Activated naive CD8-positive, alpha-beta T cell treated with anti-CD3 and anti-CD28 coated beads, Interleukin-2, amount 50 U/mL, for 24 hours (primary cell): ENCODE data around the gene PTPRF.

Experiments
- ATAC-seq: fragments of 150-1000 bp; cut with Tn5 transposase; one replicate; pipeline ENCODE4 v1.10.0; 2021
- DNase-seq: peaks from one replicate; pipeline ENCODE4 v3.0.0; 2021
- H3K27ac Mint-ChIP-seq: one replicate; pipeline ENCODE4 v1.8.0; 2021; ENCODE audit warnings: mild to moderate bottlenecking, mixed read lengths
- H3K27me3 Mint-ChIP-seq: one replicate; pipeline ENCODE4 v1.8.0; 2021; ENCODE audit warnings: mixed read lengths
- H3K36me3 Mint-ChIP-seq: one replicate; pipeline ENCODE4 v1.8.0; 2021; ENCODE audit warnings: low read depth, mixed read lengths
- H3K4me1 Mint-ChIP-seq: one replicate; pipeline ENCODE4 v1.8.0; 2021; ENCODE audit warnings: mixed read lengths
- H3K4me3 Mint-ChIP-seq: one replicate; pipeline ENCODE4 v1.8.0; 2021; ENCODE audit warnings: mild to moderate bottlenecking, moderate library complexity, mixed read lengths
- H3K9me3 Mint-ChIP-seq: one replicate; pipeline ENCODE4 v1.8.0; 2021; ENCODE audit warnings: mixed read lengths

Gene PTPRF

DNA sequence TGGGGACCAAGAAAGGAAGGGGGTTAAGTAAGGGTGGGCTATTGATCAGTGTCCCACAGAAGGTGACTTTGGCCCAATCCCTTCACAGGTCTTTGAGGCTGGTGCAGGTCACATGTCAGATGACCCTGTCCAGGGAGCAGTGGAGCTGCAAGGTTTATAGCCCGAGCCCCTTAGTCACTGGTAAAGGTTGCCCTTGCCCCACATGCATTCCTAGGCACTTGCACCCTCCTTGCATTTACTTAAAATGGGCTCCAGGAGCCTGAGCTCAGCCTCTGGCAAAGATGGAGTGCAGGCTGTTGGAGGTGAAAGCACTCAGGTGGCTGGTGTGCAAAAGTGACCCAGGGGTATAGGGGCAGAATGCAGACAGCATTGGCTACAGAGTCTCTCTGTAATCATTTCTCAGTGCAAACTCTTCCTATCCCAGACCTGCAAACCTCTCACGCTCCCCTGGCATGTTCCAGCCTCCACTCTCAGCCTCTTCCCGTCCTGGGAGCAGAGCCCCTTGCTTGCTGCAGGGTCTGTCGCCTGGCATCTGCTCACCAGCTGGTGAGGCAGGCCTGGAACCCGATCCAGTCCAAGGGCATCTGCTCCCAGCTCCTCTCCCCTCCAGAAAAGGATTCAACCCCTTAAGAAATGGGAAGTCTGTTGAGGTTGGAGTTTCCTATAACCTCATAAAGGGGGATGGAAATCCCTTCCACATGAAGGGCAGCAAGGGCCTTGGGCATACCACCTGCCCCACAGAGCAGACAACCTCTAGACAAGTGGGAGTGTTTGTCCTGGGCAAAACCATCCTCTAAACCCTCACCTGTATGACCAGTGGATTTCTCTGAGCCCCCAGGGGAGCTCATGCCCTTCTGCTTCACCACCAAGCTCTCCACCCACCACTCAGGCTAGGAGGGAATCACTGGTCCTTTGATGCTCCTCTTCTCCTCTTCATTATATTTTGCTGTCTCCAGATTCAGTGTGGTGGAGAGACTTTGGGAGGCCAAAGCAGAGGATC lies 23.1 kb upstream of the PTPRF start:
- no peak for DNase-seq
- Mint-ChIP-seq H3K27ac (no peak overlapping the region), H3K36me3 (no peaks in the 10 kb centered on the region), H3K27me3 (peaks cover 6% of the 10 kb centered on the region), H3K4me3 (no peak overlapping the region), H3K9me3 (no peaks in the 10 kb centered on the region), H3K4me1 (peaks cover 4% of the 10 kb centered on the region)
- no peak for ATAC-seq

DNA sequence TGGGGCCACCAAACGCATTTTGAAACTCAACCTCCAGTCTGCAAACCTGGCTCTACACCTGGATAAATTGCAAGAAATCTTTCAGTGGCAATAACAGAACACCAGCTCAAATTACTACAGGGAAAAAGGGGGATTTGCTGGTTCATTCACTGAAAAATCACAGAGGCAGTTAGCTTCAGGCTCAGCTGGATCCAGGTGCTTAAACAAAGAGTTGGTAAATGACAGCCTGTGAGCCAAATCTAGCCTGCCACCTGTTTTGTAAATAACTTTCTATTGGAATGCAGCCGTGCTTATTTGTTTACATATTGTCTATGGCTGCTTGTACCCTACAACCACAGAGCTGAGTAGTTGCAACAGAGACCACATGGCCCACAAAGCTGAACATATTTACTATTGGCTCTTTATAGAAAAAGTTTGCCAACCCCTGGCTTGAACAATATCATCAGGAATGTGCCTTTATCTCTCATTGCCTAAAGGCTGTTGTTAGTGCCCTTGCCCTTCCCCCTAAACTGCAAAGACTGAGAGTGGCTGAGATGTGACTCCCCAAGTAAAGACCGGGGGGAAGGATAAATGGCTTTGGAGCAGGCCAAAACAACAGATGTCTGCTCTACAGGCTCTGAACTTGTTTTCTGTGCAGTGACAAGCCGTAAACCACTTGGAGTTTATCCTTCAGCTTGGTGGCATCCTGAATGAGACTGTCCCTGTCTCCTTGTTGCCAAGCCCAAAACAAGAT lies 21.5 kb upstream of the PTPRF start:
- ATAC-seq (no peak), DNase-seq (no peak)
- Mint-ChIP-seq H3K36me3 (no peaks in the 10 kb centered on the region), H3K4me1 (peaks cover 4% of the 10 kb centered on the region), H3K4me3 (no peak overlapping the region), H3K27me3 (peaks cover 3% of the 10 kb centered on the region), H3K9me3 (no peaks in the 10 kb centered on the region), H3K27ac (no peak overlapping the region)

DNA sequence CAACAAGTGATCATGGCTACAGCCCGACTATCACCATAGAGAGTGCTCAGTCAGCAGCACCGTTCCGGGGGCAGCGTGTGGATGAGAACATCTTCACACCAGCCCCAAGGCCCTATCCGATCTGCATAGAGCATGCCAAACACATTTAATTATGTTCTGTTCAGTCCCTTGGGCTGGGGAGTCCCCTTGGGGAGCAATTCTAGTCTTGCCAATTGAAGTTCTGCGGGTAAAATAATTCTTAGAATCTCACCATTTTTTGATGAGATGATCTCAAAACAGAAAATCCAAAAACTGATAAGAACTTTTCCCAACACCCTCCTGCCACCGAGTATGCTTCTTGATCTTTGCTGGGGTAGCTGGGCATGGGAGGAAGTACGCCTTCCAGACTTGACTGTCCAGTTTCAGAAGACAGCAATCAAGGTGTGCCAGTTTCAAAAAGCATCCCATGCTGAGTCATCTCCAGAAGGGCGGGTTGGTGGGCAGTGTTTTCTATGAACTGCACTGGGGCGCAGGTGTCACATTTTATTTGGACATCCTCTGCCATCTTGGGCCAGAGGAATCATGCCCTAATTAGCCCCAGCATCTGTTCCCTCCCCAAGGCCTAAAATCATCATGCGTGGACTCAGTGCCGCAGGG lies 20.8 kb upstream of the PTPRF start:
- H3K27ac Mint-ChIP-seq: no peak overlapping the region
- peaks cover 3% of the 10 kb centered on the region for H3K27me3 Mint-ChIP-seq
- H3K4me1 Mint-ChIP-seq: peaks cover 4% of the 10 kb centered on the region
- H3K4me3 Mint-ChIP-seq: no peak overlapping the region
- DNase-seq (no peak), ATAC-seq (no peak)
- no peaks in the 10 kb centered on the region for H3K9me3 Mint-ChIP-seq
- H3K36me3 Mint-ChIP-seq: no peaks in the 10 kb centered on the region

DNA sequence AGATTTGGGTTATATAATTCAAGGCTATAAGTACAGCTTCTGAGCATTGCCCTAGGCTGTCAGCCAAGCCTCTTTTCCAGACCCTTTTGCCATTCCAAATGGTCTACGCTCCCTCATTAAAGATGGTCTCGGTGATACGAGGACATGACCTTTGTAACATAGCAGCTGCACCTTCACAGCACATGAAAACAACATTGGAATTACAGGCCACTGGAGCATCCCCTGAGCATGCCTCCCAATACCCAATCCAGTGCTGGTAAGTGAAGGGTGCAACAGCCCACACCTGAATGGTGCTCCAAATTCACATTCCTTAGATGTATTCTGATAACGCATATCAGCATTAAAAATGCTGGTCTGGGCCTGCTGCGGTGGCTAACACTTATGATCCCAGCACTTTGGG lies 20.1 kb upstream of the PTPRF start:
- Mint-ChIP-seq H3K4me1 (peaks cover 4% of the 10 kb centered on the region), H3K4me3 (no peak overlapping the region), H3K27me3 (peaks cover 3% of the 10 kb centered on the region), H3K27ac (no peak overlapping the region), H3K9me3 (no peaks in the 10 kb centered on the region), H3K36me3 (no peaks in the 10 kb centered on the region)
- DNase-seq (no peak), ATAC-seq (no peak)

DNA sequence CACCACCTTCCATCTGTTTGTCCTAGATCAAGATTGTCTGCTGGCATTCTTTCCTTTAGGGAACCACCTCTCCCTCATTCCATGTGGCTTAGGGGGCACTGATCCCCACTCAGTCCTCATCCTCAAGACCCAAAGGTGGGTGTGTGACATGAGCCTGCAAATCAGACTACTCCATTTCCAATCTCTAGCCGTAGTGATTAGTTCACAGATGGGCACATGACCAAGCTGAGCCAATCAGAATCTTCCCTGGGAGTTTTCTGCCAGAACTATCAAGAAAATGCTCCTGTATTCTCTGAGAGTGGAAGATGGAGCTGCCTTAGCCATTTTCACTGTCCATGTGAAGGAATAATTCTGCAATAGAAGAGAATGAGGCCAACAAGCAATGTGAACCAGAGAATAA lies 19.3 kb upstream of the PTPRF start:
- no peak overlapping the region for H3K27ac Mint-ChIP-seq
- no peak overlapping the region for H3K4me3 Mint-ChIP-seq
- peaks cover 4% of the 10 kb centered on the region for H3K4me1 Mint-ChIP-seq
- ATAC-seq: no peak
- H3K27me3 Mint-ChIP-seq: peaks cover 3% of the 10 kb centered on the region
- DNase-seq: no peak
- no peaks in the 10 kb centered on the region for H3K9me3 Mint-ChIP-seq
- H3K36me3 Mint-ChIP-seq: no peaks in the 10 kb centered on the region

DNA sequence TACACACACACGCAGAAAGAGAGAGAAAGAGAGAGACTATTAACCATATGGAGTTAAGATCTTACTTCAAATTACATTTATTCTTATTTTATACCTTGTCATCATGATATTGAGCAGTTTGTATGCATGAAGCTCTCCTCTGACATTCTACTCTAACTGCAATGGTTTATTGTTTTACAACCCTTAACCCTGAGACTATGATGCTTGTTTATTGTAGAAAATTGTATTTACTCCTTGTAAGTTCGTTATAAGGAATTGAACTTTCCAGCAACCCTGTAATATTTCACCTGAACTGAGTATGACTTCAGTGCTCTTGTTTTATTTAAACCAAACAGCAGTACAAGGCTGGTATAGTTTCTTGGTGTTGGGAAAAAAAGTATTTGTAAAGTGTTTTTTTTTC lies 18.6 kb upstream of the PTPRF start:
- Mint-ChIP-seq H3K4me1 (peaks cover 4% of the 10 kb centered on the region), H3K27me3 (peaks cover 8% of the 10 kb centered on the region), H3K36me3 (no peaks in the 10 kb centered on the region), H3K27ac (no peak overlapping the region), H3K4me3 (no peak overlapping the region), H3K9me3 (no peaks in the 10 kb centered on the region)
- DNase-seq (no peak), ATAC-seq (no peak)

DNA sequence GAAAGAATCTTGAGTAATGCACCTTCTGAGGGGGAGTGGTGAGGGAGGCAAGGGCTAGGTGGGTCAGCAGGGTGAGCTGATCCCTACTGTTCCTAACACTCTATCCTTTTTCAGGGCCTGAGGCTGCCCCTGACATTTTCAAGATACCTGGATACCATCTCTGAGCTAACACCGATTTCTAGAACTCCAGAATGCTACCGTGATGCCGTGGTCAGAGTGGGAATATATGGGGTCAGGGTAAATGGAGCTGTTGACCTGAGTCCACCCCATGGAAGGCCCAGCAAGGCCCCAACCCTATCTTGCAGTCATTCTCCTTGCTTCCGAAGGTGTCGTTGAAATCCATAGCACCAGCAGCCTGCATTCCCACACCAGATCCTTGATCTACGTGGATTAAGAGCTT lies 18.0 kb upstream of the PTPRF start:
- no peak overlapping the region for H3K27ac Mint-ChIP-seq

DNA sequence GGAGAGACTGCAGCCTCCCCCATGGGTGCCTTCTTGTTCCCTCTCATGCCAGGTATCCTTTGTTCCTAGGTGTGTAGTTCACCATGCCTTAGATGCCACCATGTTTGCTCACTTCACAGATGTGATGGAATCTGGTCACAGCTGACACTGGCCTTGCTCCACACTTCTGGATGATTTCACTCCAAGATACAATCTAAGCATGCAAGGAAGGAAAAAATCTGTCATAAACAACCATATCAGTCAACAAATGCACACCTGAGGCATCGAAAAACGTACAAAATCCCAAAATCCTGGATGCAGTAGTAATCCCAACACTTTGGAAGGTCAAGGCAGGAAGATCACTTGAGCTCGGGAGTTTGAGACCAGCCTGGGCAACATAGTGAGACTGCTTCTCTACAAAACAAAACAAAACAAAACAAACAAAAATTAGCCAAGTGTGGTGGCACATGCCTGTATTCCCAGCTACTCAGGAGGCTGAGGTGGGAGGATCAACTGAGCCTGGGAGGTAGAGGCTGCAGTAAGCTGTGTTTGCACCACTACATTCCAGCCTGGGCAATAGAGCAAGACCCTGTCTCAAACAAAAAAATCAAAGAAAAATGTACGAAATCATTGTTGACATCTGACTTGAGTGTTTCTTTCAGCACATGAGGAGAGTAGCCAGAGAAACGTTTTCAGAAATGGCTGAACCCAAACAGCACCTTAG lies 17.1 kb upstream of the PTPRF start:
- Mint-ChIP-seq H3K4me1 (peaks cover 4% of the 10 kb centered on the region), H3K27me3 (peaks cover 12% of the 10 kb centered on the region), H3K9me3 (no peaks in the 10 kb centered on the region), H3K27ac (no peak overlapping the region), H3K4me3 (no peak overlapping the region), H3K36me3 (no peaks in the 10 kb centered on the region)
- ATAC-seq (no peak), DNase-seq (no peak)

More for the DNA sequence above, 18.0 kb upstream of the PTPRF start:
- Mint-ChIP-seq H3K36me3 (no peaks in the 10 kb centered on the region), H3K27me3 (peaks cover 8% of the 10 kb centered on the region), H3K9me3 (no peaks in the 10 kb centered on the region), H3K4me1 (peaks cover 4% of the 10 kb centered on the region), H3K4me3 (no peak overlapping the region)
- no peak for DNase-seq
- ATAC-seq: no peak

DNA sequence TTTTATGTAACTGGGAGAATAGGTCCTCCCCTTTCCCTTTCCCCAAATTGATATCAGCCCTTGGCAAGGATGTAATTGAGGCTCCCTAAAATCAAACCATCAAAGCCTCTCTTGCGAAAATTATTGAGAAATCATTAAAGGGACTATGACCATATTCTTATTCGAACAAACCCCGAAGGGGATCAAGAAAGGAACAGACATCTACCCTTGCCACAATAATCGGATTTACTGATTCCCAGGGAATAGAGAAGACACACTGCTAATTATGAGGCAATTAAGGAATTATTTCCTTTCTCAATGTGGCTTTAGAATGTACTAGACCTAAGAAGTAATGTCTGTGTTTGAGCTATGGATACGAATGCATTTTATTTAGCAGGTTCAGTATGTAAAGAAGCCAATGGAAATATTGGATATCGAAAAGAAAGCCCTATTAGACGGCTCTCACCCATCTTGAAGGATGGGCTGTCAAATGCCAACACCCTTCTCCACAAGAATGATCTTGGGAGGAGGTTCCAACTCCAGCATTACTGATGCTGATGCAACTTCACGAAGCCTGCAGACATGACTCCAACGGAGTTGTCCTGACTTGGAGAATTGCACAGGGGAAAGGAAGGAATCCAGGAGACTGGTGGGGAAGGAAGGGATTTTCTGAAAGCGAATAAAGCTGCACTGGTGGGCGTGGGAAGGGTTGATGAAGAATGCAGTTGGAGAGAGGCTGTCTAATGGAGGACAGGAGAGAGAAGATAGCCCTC lies 11.6 kb upstream of the PTPRF start:
- Mint-ChIP-seq H3K36me3 (no peaks in the 10 kb centered on the region), H3K9me3 (no peaks in the 10 kb centered on the region), H3K27ac (no peak overlapping the region), H3K4me1 (no peaks in the 10 kb centered on the region), H3K4me3 (no peak overlapping the region), H3K27me3 (peaks cover 39% of the 10 kb centered on the region)
- ATAC-seq (no peak), DNase-seq (no peak)

DNA sequence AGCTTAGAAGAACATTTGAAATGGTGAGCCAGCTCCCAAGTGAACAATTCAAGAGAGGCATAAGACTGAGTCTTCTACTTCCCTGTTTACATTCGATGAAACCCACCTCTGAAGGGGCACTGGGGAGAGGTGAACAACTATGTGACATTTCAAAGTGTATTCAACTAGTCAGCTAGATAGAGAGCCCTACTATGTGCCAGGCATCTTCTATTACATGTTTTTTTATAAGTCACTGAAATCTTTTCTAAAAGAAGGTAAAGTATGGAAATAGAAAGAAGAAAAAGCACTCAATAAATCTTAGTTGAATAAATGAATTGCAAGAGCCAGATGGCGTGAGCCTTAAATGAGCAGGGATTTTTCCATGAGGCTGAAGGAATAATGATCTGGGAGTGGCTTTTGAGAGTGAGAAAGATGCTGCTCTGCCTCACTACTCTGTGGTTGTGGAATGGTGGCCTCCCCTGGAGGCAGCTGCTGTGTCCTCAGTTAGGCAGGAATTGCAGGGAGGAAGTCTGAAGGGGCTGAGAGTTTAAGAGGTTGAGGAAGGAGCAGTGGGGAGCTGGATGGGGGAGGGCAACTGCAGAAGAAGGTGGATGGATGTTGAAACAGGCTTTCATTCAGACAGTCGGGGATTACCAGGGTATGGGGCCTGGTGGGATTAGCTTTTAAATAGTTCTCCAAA lies 10.4 kb upstream of the PTPRF start:
- Mint-ChIP-seq H3K4me1 (no peaks in the 10 kb centered on the region), H3K27me3 (peaks cover 41% of the 10 kb centered on the region), H3K36me3 (no peaks in the 10 kb centered on the region), H3K9me3 (no peaks in the 10 kb centered on the region), H3K4me3 (no peak overlapping the region), H3K27ac (no peak overlapping the region)
- ATAC-seq: no peak
- no peak for DNase-seq

DNA sequence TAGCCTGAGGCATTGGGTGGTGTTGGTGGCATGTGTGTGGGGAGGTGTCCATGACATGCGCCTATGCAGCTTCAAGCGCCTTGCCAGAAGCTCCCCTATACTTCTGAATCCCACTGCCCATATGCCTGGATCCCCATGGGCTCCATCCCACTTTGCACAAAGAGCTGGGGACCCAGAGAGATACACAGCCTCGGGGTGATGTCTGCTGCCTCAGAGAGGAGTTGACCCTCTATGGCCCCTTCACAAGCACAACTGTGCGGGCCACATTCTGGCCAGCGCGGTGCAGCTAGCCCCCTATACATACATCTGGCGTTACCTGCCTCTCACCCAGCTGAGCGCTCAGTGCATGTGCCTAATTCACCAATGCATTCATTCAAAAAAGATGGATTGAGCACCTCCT lies 9.6 kb upstream of the PTPRF start:
- no peaks in the 10 kb centered on the region for H3K9me3 Mint-ChIP-seq
- DNase-seq (no peak), ATAC-seq (no peak)
- no peaks in the 10 kb centered on the region for H3K4me1 Mint-ChIP-seq
- H3K27me3 Mint-ChIP-seq: peaks cover 41% of the 10 kb centered on the region
- H3K36me3 Mint-ChIP-seq: no peaks in the 10 kb centered on the region
- H3K4me3 Mint-ChIP-seq: no peak overlapping the region
- no peak overlapping the region for H3K27ac Mint-ChIP-seq

DNA sequence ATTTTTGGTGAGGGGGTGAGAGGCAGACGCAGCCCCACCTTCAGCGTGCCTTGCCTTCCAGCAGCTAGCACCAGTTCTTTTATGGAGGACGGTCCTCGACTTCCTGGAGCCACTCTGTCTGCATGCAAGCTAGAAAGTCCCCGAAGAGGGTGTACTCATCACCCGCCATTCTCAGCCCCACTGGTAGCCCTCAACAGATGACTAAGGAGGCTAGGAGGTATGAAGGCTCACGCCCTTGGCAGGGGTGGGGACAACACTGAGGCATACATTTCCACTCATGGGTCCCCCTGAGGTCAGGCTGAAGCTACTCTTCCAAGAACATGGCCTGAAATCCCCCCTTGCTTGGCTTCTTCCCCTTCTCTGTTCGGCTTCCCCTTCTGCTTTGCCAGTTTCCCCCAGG lies 8.9 kb upstream of the PTPRF start:
- Mint-ChIP-seq H3K4me1 (no peaks in the 10 kb centered on the region), H3K27ac (no peak overlapping the region), H3K36me3 (no peaks in the 10 kb centered on the region), H3K27me3 (peaks cover 39% of the 10 kb centered on the region), H3K9me3 (no peaks in the 10 kb centered on the region), H3K4me3 (no peak overlapping the region)
- no peak for DNase-seq
- ATAC-seq: no peak

DNA sequence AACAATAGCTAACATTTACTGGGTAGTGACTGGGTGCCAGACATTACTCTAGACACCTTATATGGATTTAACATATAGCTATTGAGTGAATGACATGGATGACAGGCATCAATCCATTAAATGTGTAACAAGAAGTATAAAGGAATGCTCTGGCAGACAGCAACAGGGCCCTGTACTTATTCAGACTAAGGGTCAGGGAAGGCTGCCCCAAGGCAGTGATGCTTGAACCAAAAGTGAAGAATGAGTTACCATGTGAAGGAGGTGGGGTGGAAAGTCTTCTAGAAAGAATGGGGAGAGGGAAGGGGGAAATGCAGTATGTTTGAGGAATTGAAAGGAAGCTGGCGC lies 8.3 kb upstream of the PTPRF start:
- H3K4me3 Mint-ChIP-seq: no peak overlapping the region
- H3K27ac Mint-ChIP-seq: no peak overlapping the region
- H3K27me3 Mint-ChIP-seq: peaks cover 36% of the 10 kb centered on the region
- no peaks in the 10 kb centered on the region for H3K4me1 Mint-ChIP-seq
- ATAC-seq: no peak
- no peak for DNase-seq
- H3K36me3 Mint-ChIP-seq: no peaks in the 10 kb centered on the region
- H3K9me3 Mint-ChIP-seq: no peaks in the 10 kb centered on the region
